ENCODE results near the gene RMC1. TPM values are rescaled to one million over a fixed set of nuclear protein-coding genes. Genes with fewer than 3 reads are reported as not detected.

Gene RMC1
- total and polyA plus RNA-seq, 2 of the 13 experiments (the other 11 are each of a cell fraction or from before 2014, with no cell fraction given) = 9.4 to 19.5 TPM

DNA sequence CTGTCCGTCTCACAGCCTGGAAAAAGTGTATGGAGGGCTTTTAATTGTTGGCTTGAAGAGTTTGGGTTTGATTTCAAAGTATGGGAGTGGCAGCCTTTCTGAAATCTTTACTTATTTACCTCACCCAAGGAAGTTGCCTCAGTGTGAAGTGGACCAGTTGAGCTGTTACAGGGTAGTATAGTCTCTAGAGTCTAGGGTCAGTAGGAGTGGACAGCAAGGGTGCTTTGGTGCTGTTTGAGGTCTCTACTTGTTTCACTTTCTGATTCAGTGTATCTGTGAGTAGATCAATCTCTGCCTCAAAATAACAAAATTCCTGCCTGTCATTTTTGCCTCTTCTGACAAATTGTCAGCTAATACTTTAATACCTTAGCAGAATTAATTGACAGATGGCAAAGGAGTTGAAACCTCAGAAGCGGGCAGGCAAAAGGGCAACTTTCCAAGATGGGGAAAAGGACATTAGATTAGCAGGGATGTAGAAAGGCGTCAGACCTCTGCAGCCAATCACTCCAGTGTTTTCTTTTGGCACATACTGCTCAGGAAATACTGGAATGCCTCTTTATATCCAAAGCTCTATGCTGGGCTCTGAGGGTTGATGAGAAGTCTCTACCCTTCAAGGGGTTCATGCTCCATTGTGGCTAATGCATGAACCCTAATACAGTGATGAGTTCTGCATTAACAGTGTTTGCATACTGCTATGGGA lies 44.3 kb upstream of the RMC1 start:
- TF ChIP-seq IKZF4 (CRISPR knock-in tag; IDR thresholded peaks at IDR 0.05; ENCODE audit: borderline replicate concordance, low read depth, not compliant biosample characterization) (no peak), KLF16 (CRISPR knock-in tag; IDR thresholded peaks at IDR 0.05) (no peak), ZNF367 (CRISPR knock-in tag; IDR thresholded peaks at IDR 0.05; ENCODE audit: borderline replicate concordance) (no peak)
- TF ChIP-seq, protein P1, sequence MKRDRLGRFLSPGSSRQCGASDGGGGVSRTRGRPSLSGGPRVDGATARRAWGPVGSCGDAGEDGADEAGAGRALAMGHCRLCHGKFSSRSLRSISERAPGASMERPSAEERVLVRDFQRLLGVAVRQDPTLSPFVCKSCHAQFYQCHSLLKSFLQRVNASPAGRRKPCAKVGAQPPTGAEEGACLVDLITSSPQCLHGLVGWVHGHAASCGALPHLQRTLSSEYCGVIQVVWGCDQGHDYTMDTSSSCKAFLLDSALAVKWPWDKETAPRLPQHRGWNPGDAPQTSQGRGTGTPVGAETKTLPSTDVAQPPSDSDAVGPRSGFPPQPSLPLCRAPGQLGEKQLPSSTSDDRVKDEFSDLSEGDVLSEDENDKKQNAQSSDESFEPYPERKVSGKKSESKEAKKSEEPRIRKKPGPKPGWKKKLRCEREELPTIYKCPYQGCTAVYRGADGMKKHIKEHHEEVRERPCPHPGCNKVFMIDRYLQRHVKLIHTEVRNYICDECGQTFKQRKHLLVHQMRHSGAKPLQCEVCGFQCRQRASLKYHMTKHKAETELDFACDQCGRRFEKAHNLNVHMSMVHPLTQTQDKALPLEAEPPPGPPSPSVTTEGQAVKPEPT (CRISPR knock-in tag; IDR thresholded peaks at IDR 0.05; ENCODE audit: low read depth) = no peak
- TF ChIP-seq, protein P2, sequence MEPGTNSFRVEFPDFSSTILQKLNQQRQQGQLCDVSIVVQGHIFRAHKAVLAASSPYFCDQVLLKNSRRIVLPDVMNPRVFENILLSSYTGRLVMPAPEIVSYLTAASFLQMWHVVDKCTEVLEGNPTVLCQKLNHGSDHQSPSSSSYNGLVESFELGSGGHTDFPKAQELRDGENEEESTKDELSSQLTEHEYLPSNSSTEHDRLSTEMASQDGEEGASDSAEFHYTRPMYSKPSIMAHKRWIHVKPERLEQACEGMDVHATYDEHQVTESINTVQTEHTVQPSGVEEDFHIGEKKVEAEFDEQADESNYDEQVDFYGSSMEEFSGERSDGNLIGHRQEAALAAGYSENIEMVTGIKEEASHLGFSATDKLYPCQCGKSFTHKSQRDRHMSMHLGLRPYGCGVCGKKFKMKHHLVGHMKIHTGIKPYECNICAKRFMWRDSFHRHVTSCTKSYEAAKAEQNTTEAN (CRISPR knock-in tag; conservative IDR thresholded peaks at IDR 0.05) = no peak
- TF ChIP-seq, protein P3, sequence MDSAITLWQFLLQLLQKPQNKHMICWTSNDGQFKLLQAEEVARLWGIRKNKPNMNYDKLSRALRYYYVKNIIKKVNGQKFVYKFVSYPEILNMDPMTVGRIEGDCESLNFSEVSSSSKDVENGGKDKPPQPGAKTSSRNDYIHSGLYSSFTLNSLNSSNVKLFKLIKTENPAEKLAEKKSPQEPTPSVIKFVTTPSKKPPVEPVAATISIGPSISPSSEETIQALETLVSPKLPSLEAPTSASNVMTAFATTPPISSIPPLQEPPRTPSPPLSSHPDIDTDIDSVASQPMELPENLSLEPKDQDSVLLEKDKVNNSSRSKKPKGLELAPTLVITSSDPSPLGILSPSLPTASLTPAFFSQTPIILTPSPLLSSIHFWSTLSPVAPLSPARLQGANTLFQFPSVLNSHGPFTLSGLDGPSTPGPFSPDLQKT (CRISPR knock-in tag; IDR thresholded peaks at IDR 0.05; ENCODE audit: borderline replicate concordance) = no peak
- 0 out of 2 replicates have a peak overlapping the region, but pooled peaks have one; percentile 36 for H3K4me2 ChIP-seq (ENCODE audit: low read depth, low read length)
- ChIA-PET CTCF (ENCODE audit: low intra/inter-chr PET ratio, low total read pairs) (no interaction called here), POLR2A (no interaction called here)
- ATAC-seq (no peak), DNase-seq (ENCODE audit: low spot score) (no peak), FAIRE-seq (no peak)
- H3K4me1 ChIP-seq (ENCODE audit: insufficient read depth, low read length) = peaks cover 67% of the 10 kb centered on the region
- peaks cover 8 to 19% of the 10 kb centered on the region in 2 experiments for H3K36me3 ChIP-seq (replicated peaks in 1 of 2; ENCODE audit: control insufficient read depth in 1 of 2, insufficient read depth in 2 of 2, low read length in 2 of 2)
- peak overlapping the region; percentile 7 for H3K27ac ChIP-seq (ENCODE audit: extremely low read length, insufficient read depth, low read length)
- H3K79me2 ChIP-seq (ENCODE audit: insufficient read depth, low read length) = peaks cover 80% of the 10 kb centered on the region
- no peak overlapping the region for H3K9ac ChIP-seq (ENCODE audit: insufficient read depth, low read depth, low read length)
- WGBS (ENCODE audit: low lambda C conversion rate) = 95% methylated on average over 3 of the region's 3 CpGs
- H4K20me1 ChIP-seq (ENCODE audit: insufficient read depth, low read length) = peaks cover 50% of the 10 kb centered on the region
- no peaks in the 10 kb centered on the region for H3K27me3 ChIP-seq (ENCODE audit: control insufficient read depth in 1 of 2, insufficient read depth in 2 of 2, low read length in 2 of 2)
- no peak overlapping the region for H2AFZ ChIP-seq (ENCODE audit: low read length)
- no peaks in the 10 kb centered on the region for H3K9me3 ChIP-seq (ENCODE audit: low read length)
- no peak overlapping the region for H3K4me3 ChIP-seq (replicated peaks in 1 of 3; ENCODE audit: insufficient read depth in 1 of 3, low read depth in 2 of 3, low read length in 3 of 3)
- intact Hi-C loops (cut with micrococcal nuclease; ENCODE audit: unreplicated experiment) (no loop called here), in situ Hi-C loops (cut with HindIII; ENCODE audit: extremely low pct_ligation_motif_present, low pct_unique_long_range_greater_than_20kb) (no loop called here)
- no TSS peak for BruUV-seq (replicated peaks)

All from HepG2 (cell line).